Fibroblast of pulmonary artery (primary cell): ENCODE data around the gene CSRNP3.

Experiments used
- DNase-seq: peaks from one replicate; pipeline ENCODE4 v3.0.0-alpha.2; 2010; ENCODE audit warnings: low read depth
- H3K4me3 ChIP-seq: replicated peaks from 2 replicates; pipeline ENCODE4 v1.5.1; 2011; ENCODE audit warnings: low read depth, mild to moderate bottlenecking, control low read depth, low read length, moderate library complexity
- CTCF ChIP-seq: IDR thresholded peaks from 2 replicates; pipeline ENCODE4 v1.5.1; 2011; ENCODE audit warnings: mild to moderate bottlenecking, control low read depth, low read length, inconsistent platforms; ENCODE audit errors: missing control alignments

The CSRNP3 gene

GRCh38 chr2:165725421-165725820 is 255.9 kb downstream of the CSRNP3 start:
- H3K4me3 ChIP-seq, result no peak overlapping the region
- no peak for TF ChIP-seq CTCF
- peak; percentile 60 for DNase-seq
